ENCODE measurements around the gene XAGE2. TPM values are rescaled to one million over a fixed set of nuclear protein-coding genes. Genes with fewer than 3 reads are reported as not detected.
"Not testable (repeated sequence)": the region's sequence is repeated elsewhere in the genome, so short reads cannot be mapped to it uniquely, and the experiment has no call there.

The XAGE2 gene
- not detected for polyA plus RNA-seq (2012; ENCODE audit: insufficient read depth, insufficient read length, low read depth)

- no peak for TF ChIP-seq CTCF (IDR thresholded peaks at IDR 0.05; ENCODE audit: low read depth, low read length)
- no peaks in the 10 kb centered on the region for H3K9me3 ChIP-seq
- no peaks in the 10 kb centered on the region for H3K36me3 ChIP-seq
- H3K27me3 ChIP-seq, result no peaks in the 10 kb centered on the region
- no peak within 1 kb of the TSS for H3K4me3 ChIP-seq (ENCODE audit: low read depth, low read length)
- no peak for DNase-seq
- no peaks in the 10 kb centered on the region for H3K4me1 ChIP-seq
These were observed at the start of gene XAGE2 for GRCh38 chrX:52368368-52369055. XAGE2 (plus strand) TSS chrX:52369021; CDS start chrX:52370015, 994 bp downstream.

GRCh38 chrX:52337410-52337809 lies 31.4 kb upstream of the XAGE2 start:
- Histone ChIP-seq H3K36me3 (no peaks in the 10 kb centered on the region), H3K4me1 (no peaks in the 10 kb centered on the region), H3K4me3 (ENCODE audit: low read depth, low read length) (no peak overlapping the region), H3K9me3 (no peaks in the 10 kb centered on the region), H3K27me3 (no peaks in the 10 kb centered on the region)
- no peak for DNase-seq
- TF ChIP-seq CTCF (IDR thresholded peaks at IDR 0.05; ENCODE audit: low read depth, low read length), result no peak

GRCh38 chrX:52341493-52341892 lies 27.3 kb upstream of the XAGE2 start:
- H3K9me3 ChIP-seq, result no peaks in the 10 kb centered on the region
- no peaks in the 10 kb centered on the region for H3K4me1 ChIP-seq
- H3K4me3 ChIP-seq (ENCODE audit: low read depth, low read length), result no peak overlapping the region
- no peaks in the 10 kb centered on the region for H3K27me3 ChIP-seq
- DNase-seq, result no peak
- TF ChIP-seq CTCF (IDR thresholded peaks at IDR 0.05; ENCODE audit: low read depth, low read length), result no peak
- no peaks in the 10 kb centered on the region for H3K36me3 ChIP-seq

GRCh38 chrX:52343131-52343530 lies 25.7 kb upstream of the XAGE2 start:
- H3K4me1 ChIP-seq; H3K4me3 ChIP-seq (ENCODE audit: low read depth, low read length); H3K9me3 ChIP-seq; DNase-seq; H3K36me3 ChIP-seq; H3K27me3 ChIP-seq: not testable (repeated sequence)

GRCh38 chrX:52345402-52345801 lies 23.4 kb upstream of the XAGE2 start:
- DNase-seq, result peak; percentile 34
- H3K9me3 ChIP-seq; H3K4me3 ChIP-seq (ENCODE audit: low read depth, low read length); H3K36me3 ChIP-seq; H3K27me3 ChIP-seq; H3K4me1 ChIP-seq: not testable (repeated sequence)
- peak; percentile 50 for TF ChIP-seq CTCF (IDR thresholded peaks at IDR 0.05; ENCODE audit: low read depth, low read length)

- no peak for TF ChIP-seq CTCF (IDR thresholded peaks at IDR 0.05; ENCODE audit: low read depth, low read length)
- H3K4me3 ChIP-seq (ENCODE audit: low read depth, low read length), result no peak overlapping the region
- H3K36me3 ChIP-seq, result no peaks in the 10 kb centered on the region
- H3K27me3 ChIP-seq, result no peaks in the 10 kb centered on the region
- no peaks in the 10 kb centered on the region for H3K4me1 ChIP-seq
- H3K9me3 ChIP-seq, result no peaks in the 10 kb centered on the region
- no peak for DNase-seq
These were observed 22.4 kb upstream of the XAGE2 start for GRCh38 chrX:52346174-52347165.

Data from BE2C (cell line).